Measurements from ENCODE around the gene PRICKLE2. TPM values are rescaled to one million over a fixed set of nuclear protein-coding genes. Genes with fewer than 3 reads are reported as not detected.

The PRICKLE2 gene
- total RNA-seq, 6 experiments from 2014 or later, result 2.4 to 4.4 (median 3.3) TPM

GRCh38 chr3:64121750-64122311 lies 103.4 kb downstream of the PRICKLE2 start:
- H3K27ac ChIP-seq, result no peak overlapping the region
- H3K4me1 ChIP-seq, result peaks cover 0 to 6% (median 0%) of the 10 kb centered on the region in 4 donors
- no peaks in the 10 kb centered on the region for H3K36me3 ChIP-seq
- no peak for TF ChIP-seq CTCF (IDR thresholded peaks at IDR 0.05)
- no peak for TF ChIP-seq POLR2A (IDR thresholded peaks at IDR 0.05)
- no peaks in the 10 kb centered on the region for H3K9me3 ChIP-seq
- no peak for ATAC-seq
- no peak overlapping the region for H3K4me3 ChIP-seq
- intact Hi-C loops (cut with DNase I), result no loop called here
- 29% methylated on average over 3 of the region's 3 CpGs for WGBS (ENCODE audit: insufficient coverage, low coverage, low lambda C conversion rate, missing lambda C conversion rate)
- DNase-seq, result no peak
- H3K27me3 ChIP-seq, result no peaks in the 10 kb centered on the region

GRCh38 chr3:64120876-64121275 lies 104.4 kb downstream of the PRICKLE2 start:
- intact Hi-C loops (cut with DNase I), result no loop called here
- H3K4me3 ChIP-seq, result no peak overlapping the region
- no peaks in the 10 kb centered on the region for H3K27me3 ChIP-seq
- no peaks in the 10 kb centered on the region for H3K9me3 ChIP-seq
- 63% methylated on average over 4 of the region's 5 CpGs for WGBS (ENCODE audit: insufficient coverage, low coverage, low lambda C conversion rate, missing lambda C conversion rate)
- ATAC-seq (no peak), DNase-seq (no peak)
- no peak overlapping the region for H3K27ac ChIP-seq
- no peak for TF ChIP-seq CTCF (IDR thresholded peaks at IDR 0.05)
- no peak for TF ChIP-seq POLR2A (IDR thresholded peaks at IDR 0.05)
- peaks cover 0 to 6% (median 0%) of the 10 kb centered on the region in 4 donors for H3K4me1 ChIP-seq
- H3K36me3 ChIP-seq, result no peaks in the 10 kb centered on the region

GRCh38 chr3:64117483-64117882 lies 107.8 kb downstream of the PRICKLE2 start:
- intact Hi-C loops (cut with DNase I), result no loop called here
- no peaks in the 10 kb centered on the region for H3K27me3 ChIP-seq
- peaks cover 0 to 6% (median 0%) of the 10 kb centered on the region in 4 donors for H3K4me1 ChIP-seq
- H3K36me3 ChIP-seq, result no peaks in the 10 kb centered on the region
- H3K4me3 ChIP-seq, result no peak overlapping the region
- no peak overlapping the region for H3K27ac ChIP-seq
- DNase-seq (no peak), ATAC-seq (no peak)
- 90% methylated on average over 1 of the region's 1 CpG for WGBS (ENCODE audit: insufficient coverage, low coverage, low lambda C conversion rate, missing lambda C conversion rate)
- TF ChIP-seq POLR2A (IDR thresholded peaks at IDR 0.05), result no peak
- no peak for TF ChIP-seq CTCF (IDR thresholded peaks at IDR 0.05)
- H3K9me3 ChIP-seq, result no peaks in the 10 kb centered on the region

- TF ChIP-seq POLR2A (IDR thresholded peaks at IDR 0.05), result no peak
- TF ChIP-seq CTCF (IDR thresholded peaks at IDR 0.05), result no peak
- no peak for DNase-seq
- Histone ChIP-seq H3K9me3 (no peaks in the 10 kb centered on the region), H3K27ac (no peak overlapping the region), H3K4me3 (no peak overlapping the region), H3K4me1 (no peaks in the 10 kb centered on the region), H3K27me3 (no peaks in the 10 kb centered on the region), H3K36me3 (no peaks in the 10 kb centered on the region)
- no peak for ATAC-seq
- intact Hi-C loops (cut with DNase I), result no loop called here
These were observed 110.6 kb downstream of the PRICKLE2 start for GRCh38 chr3:64114651-64115050.

GRCh38 chr3:64111872-64112271 lies 113.4 kb downstream of the PRICKLE2 start:
- 44% methylated on average over 2 of the region's 2 CpGs for WGBS (ENCODE audit: insufficient coverage, low coverage, low lambda C conversion rate, missing lambda C conversion rate)
- Histone ChIP-seq H3K27me3 (no peaks in the 10 kb centered on the region), H3K27ac (no peak overlapping the region), H3K4me3 (no peak overlapping the region), H3K4me1 (no peaks in the 10 kb centered on the region), H3K9me3 (no peaks in the 10 kb centered on the region), H3K36me3 (no peaks in the 10 kb centered on the region)
- intact Hi-C loops (cut with DNase I), result no loop called here
- ATAC-seq (no peak), DNase-seq (no peak)
- no peak for TF ChIP-seq POLR2A (IDR thresholded peaks at IDR 0.05)
- no peak for TF ChIP-seq CTCF (IDR thresholded peaks at IDR 0.05)

Measured in right lobe of liver (tissue), 6 donors.